HTERT RPE-1 (cell line): ENCODE data around the gene AURKB.
"Not testable (repeated sequence)": the region's sequence is repeated elsewhere in the genome, so short reads cannot be mapped to it uniquely, and the experiment has no call there.

Source experiments
- in situ Hi-C: fragments of 300-500 bp; cut with MboI; formaldehyde crosslinking; loops from 4 replicates; pipeline ENCODE4 v1.14.3; 2020; ENCODE audit warnings: low sequenced_read_pairs

Gene AURKB

GRCh38 chr17:8189041-8189710 lies 21.2 kb downstream of the AURKB start:
- in situ Hi-C loops, result no loop called here

- in situ Hi-C loops, result no loop called here
These were observed 22.0 kb downstream of the AURKB start for GRCh38 chr17:8188263-8188839.

- in situ Hi-C loops, result no loop called here
These were observed 22.7 kb downstream of the AURKB start for GRCh38 chr17:8187517-8188262.

GRCh38 chr17:8186787-8187516 lies 23.4 kb downstream of the AURKB start:
- in situ Hi-C loops, result no loop called here

- in situ Hi-C loops, result no loop called here
These were observed 24.0 kb downstream of the AURKB start for GRCh38 chr17:8186446-8186786.

- in situ Hi-C loops, result no loop called here
These were observed 24.6 kb downstream of the AURKB start for GRCh38 chr17:8185582-8186445.

GRCh38 chr17:8176998-8177731 lies 33.2 kb downstream of the AURKB start:
- in situ Hi-C loops, result no loop called here

GRCh38 chr17:8176197-8176940 lies 34.0 kb downstream of the AURKB start, which contains the start of gene TMEM107:
Gene TMEM107, minus strand, starts transcription at chr17:8176380. Its CDS starts 94 bp downstream, at chr17:8176286.
- in situ Hi-C loops, result no loop called here

- in situ Hi-C loops, result no loop called here
These were observed 34.6 kb downstream of the AURKB start for GRCh38 chr17:8175795-8176196.

- in situ Hi-C loops, result no loop called here
These were observed 36.5 kb downstream of the AURKB start for GRCh38 chr17:8173871-8174322.

- in situ Hi-C loops, result no loop called here
These were observed 37.1 kb downstream of the AURKB start for GRCh38 chr17:8173056-8173870.

GRCh38 chr17:8170186-8170585 lies 40.2 kb downstream of the AURKB start:
- in situ Hi-C loops, result not testable (repeated sequence)

- in situ Hi-C loops, result no loop called here
These were observed 42.8 kb downstream of the AURKB start for GRCh38 chr17:8167526-8167925.

- in situ Hi-C loops, result no loop called here
These were observed 43.6 kb downstream of the AURKB start for GRCh38 chr17:8166731-8167130.

- in situ Hi-C loops, result no loop called here
These were observed 45.6 kb downstream of the AURKB start for GRCh38 chr17:8164815-8165131.

- in situ Hi-C loops, result no loop called here
These were observed 46.2 kb downstream of the AURKB start for GRCh38 chr17:8163978-8164814.
